GM23248 (cell line): ENCODE data around the gene HAS3.

Source experiments
- EZH2 ChIP-seq: fragments of 200-600 bp; sonication (generic); IDR thresholded peaks from 2 replicates; pipeline ENCODE4 v1.6.1; 2018; ENCODE audit warnings: antibody characterized with exemption, mild to moderate bottlenecking; ENCODE audit not compliant: insufficient read depth, poor library complexity, severe bottlenecking
- EZH2phosphoT487 ChIP-seq: fragments of 200-600 bp; sonication (generic); IDR thresholded peaks from 2 replicates; pipeline ENCODE4 v1.6.1; 2018; ENCODE audit warnings: antibody characterized with exemption, moderate library complexity, mild to moderate bottlenecking, low read depth; ENCODE audit not compliant: insufficient read depth

GRCh38 chr16:69126221-69126620 lies 20.8 kb downstream of the HAS3 start:
- TF ChIP-seq EZH2 (no peak), EZH2phosphoT487 (no peak)
